HepG2 (cell line): ENCODE results near the gene ATP8A2. TPM values are rescaled to one million over a fixed set of nuclear protein-coding genes. Genes with fewer than 3 reads are reported as not detected.

Experiments used
- ATAC-seq: fragments of 200-7000 bp; cut with Tn5 transposase; 3 replicates; pipeline ENCODE4 v1.9.1; 2020; ENCODE audit warnings: mild to moderate bottlenecking, moderate library complexity
- BruUV-seq: library from RNA; stranded (reverse); fragments of 400-500 nt; replicated peaks from 2 replicates; lab custom pipeline; 2021; lab: Mats Ljungman, UMichigan
- CTCF ChIA-PET: fragments of 300-600 bp; formaldehyde crosslinking; extraction: SDS; loops from one replicate; lab custom pipeline; 2021; ENCODE audit warnings: low total read pairs, inconsistent platforms, low intra/inter-chr PET ratio; lab: Yijun Ruan, JAX
- POLR2A ChIA-PET: fragments of 350-600 bp; sonication (Branson Sonifier 250); formaldehyde crosslinking; loops from one replicate; lab custom pipeline; 2020; ENCODE audit warnings: antibody characterized with exemption, inconsistent platforms; lab: Yijun Ruan, JAX
- DNase-seq: peaks from one replicate; pipeline ENCODE4 v3.0.0-alpha.2; 2015; ENCODE audit warnings: low spot score
- FAIRE-seq: peaks from 3 replicates; lab custom pipeline; 2011; peaks lifted over from hg19 to GRCh38; lab: Jason Lieb, UNC
- H2AFZ ChIP-seq: one replicate; pipeline ENCODE4 v1.6.1; 2011; ENCODE audit warnings: low read length, inconsistent platforms
- H3K27ac ChIP-seq: fragments of 300-600 bp; 3 replicates; pipeline ENCODE4 v1.8.0; 2011; ENCODE audit warnings: mixed run types, mild to moderate bottlenecking, mixed read lengths, low read length, inconsistent platforms; ENCODE audit not compliant: insufficient read depth; ENCODE audit errors: extremely low read length
- H3K27me3 ChIP-seq, 2 experiments: fragments of 200-600 bp in 1 of 2; 2 replicates in 1 of 2; 3 replicates in 1 of 2; pipeline versions ENCODE4 v1.6.0 to v1.8.0; 2011; ENCODE audit warnings: low read length in 2 of 2, mild to moderate bottlenecking in 2 of 2, moderate library complexity in 2 of 2, inconsistent platforms in 1 of 2; ENCODE audit not compliant: insufficient read depth in 2 of 2, control insufficient read depth in 1 of 2
- H3K36me3 ChIP-seq, 2 experiments: fragments of 200-600 bp in 1 of 2; replicated peaks in 1 of 2; 2 replicates in 1 of 2; 3 replicates in 1 of 2; pipeline versions ENCODE4 v1.5.1 to v1.8.0; 2011; ENCODE audit warnings: low read length in 2 of 2, inconsistent platforms in 1 of 2; ENCODE audit not compliant: insufficient read depth in 2 of 2, control insufficient read depth in 1 of 2
- H3K4me1 ChIP-seq: 2 replicates; pipeline ENCODE4 v1.5.1; 2012; ENCODE audit warnings: low read length, inconsistent platforms; ENCODE audit not compliant: insufficient read depth
- H3K4me2 ChIP-seq: 2 replicates; pipeline ENCODE4 v1.6.0; 2011; ENCODE audit warnings: low read depth, low read length, inconsistent platforms
- H3K4me3 ChIP-seq, 3 experiments: fragments of 200-600 bp in 1 of 3; sonication (generic), shearing (Covaris generic) in 1 of 3; replicated peaks in 1 of 3; 2 replicates each; pipeline ENCODE4 v1.5.1; 2011 to 2016; ENCODE audit warnings: low read length in 3 of 3, inconsistent platforms in 2 of 3, low read depth in 2 of 3, mild to moderate bottlenecking in 2 of 3, control low read depth in 1 of 3, mixed read lengths in 1 of 3; ENCODE audit not compliant: insufficient read depth in 1 of 3
- H3K79me2 ChIP-seq: one replicate; pipeline ENCODE4 v1.6.1; 2011; ENCODE audit warnings: low read length, inconsistent platforms; ENCODE audit not compliant: insufficient read depth
- H3K9ac ChIP-seq: 2 replicates; pipeline ENCODE4 v1.6.0; 2011; ENCODE audit warnings: mild to moderate bottlenecking, low read depth, low read length, inconsistent platforms; ENCODE audit not compliant: insufficient read depth
- H3K9me3 ChIP-seq: 2 replicates; pipeline ENCODE4 v1.5.1; 2012; ENCODE audit warnings: mild to moderate bottlenecking, low read length
- H4K20me1 ChIP-seq: 2 replicates; pipeline ENCODE4 v1.6.0; 2011; ENCODE audit warnings: inconsistent platforms, mild to moderate bottlenecking, low read length, moderate library complexity; ENCODE audit not compliant: insufficient read depth
- EEA1 ChIP-seq: sonication (generic); formaldehyde crosslinking; IDR thresholded peaks from 2 replicates; pipeline ENCODE4 v1.5.1; 2020; ENCODE audit warnings: mild to moderate bottlenecking, missing genetic modification reagents, borderline replicate concordance
- ELF4 ChIP-seq: sonication (generic); formaldehyde crosslinking; IDR thresholded peaks from 2 replicates; pipeline ENCODE4 v1.5.0; 2020; ENCODE audit warnings: missing genetic modification reagents, mild to moderate bottlenecking, moderate library complexity, borderline replicate concordance
- ETV6 ChIP-seq: sonication (generic); formaldehyde crosslinking; conservative IDR thresholded peaks from 2 replicates; pipeline ENCODE4 v1.4.0; 2020; ENCODE audit warnings: missing genetic modification reagents
- KDM5B ChIP-seq: sonication (generic); formaldehyde crosslinking; IDR thresholded peaks from 2 replicates; pipeline ENCODE4 v1.4.0; 2020; ENCODE audit warnings: missing genetic modification reagents, mild to moderate bottlenecking, borderline replicate concordance
- MXD4 ChIP-seq: IDR thresholded peaks from 2 replicates; pipeline ENCODE4 v1.6.1; 2016; ENCODE audit warnings: mild to moderate bottlenecking, missing biosample characterization, missing genetic modification reagents
- NR2F1 ChIP-seq, 2 experiments: fragments of 450-650 bp in 1 of 2; formaldehyde crosslinking in 1 of 2; IDR thresholded peaks; 2 replicates each; pipeline versions ENCODE4 v1.5.0 to v1.6.1; 2016 to 2020; ENCODE audit warnings: mild to moderate bottlenecking in 1 of 2, missing compliant biosample characterization in 1 of 2, missing genetic modification reagents in 1 of 2, moderate library complexity in 1 of 2
- PAF1 ChIP-seq: IDR thresholded peaks from 2 replicates; pipeline ENCODE4 v1.6.1; 2016; ENCODE audit warnings: missing genetic modification reagents, missing compliant biosample characterization
- PRPF4 ChIP-seq: fragments of 200-400 bp; formaldehyde crosslinking; IDR thresholded peaks from 2 replicates; pipeline ENCODE4 v1.6.1; 2016; ENCODE audit warnings: low read length, low read depth; ENCODE audit not compliant: poor library complexity, severe bottlenecking
- SRSF1 ChIP-seq: fragments of 200-400 bp; formaldehyde crosslinking; optimal IDR thresholded peaks from 2 replicates; pipeline ENCODE3; 2017; ENCODE audit warnings: mild to moderate bottlenecking, low read depth, low read length, moderate library complexity
- ZBTB38 ChIP-seq: sonication (generic); formaldehyde crosslinking; IDR thresholded peaks from 2 replicates; pipeline ENCODE4 v1.5.1; 2020; ENCODE audit warnings: mild to moderate bottlenecking, missing genetic modification reagents
- ZC3H13 ChIP-seq: sonication (generic); formaldehyde crosslinking; IDR thresholded peaks from 2 replicates; pipeline ENCODE4 v1.8.1; 2023; ENCODE audit warnings: mild to moderate bottlenecking, missing genetic modification reagents, moderate library complexity
- ZNF12 ChIP-seq: sonication (generic); formaldehyde crosslinking; IDR thresholded peaks from 2 replicates; pipeline ENCODE4 v1.5.0; 2020; ENCODE audit warnings: missing genetic modification reagents
- ZNF225 ChIP-seq: sonication (generic); formaldehyde crosslinking; IDR thresholded peaks from 2 replicates; pipeline ENCODE4 v1.4.0; 2020; ENCODE audit warnings: mild to moderate bottlenecking, missing genetic modification reagents
- ZNF256 ChIP-seq: sonication (generic); formaldehyde crosslinking; conservative IDR thresholded peaks from 2 replicates; pipeline ENCODE4 v1.4.0; 2020; ENCODE audit warnings: missing genetic modification reagents
- ZNF782 ChIP-seq: sonication (generic); formaldehyde crosslinking; IDR thresholded peaks from 2 replicates; pipeline ENCODE4 v1.4.0; 2020; ENCODE audit warnings: missing genetic modification reagents, mild to moderate bottlenecking, borderline replicate concordance
- ZNF792 ChIP-seq: IDR thresholded peaks from 2 replicates; pipeline ENCODE4 v1.6.1; 2016
- ZNF83 ChIP-seq: sonication (generic); formaldehyde crosslinking; IDR thresholded peaks from 2 replicates; pipeline ENCODE4 v1.4.0; 2020; ENCODE audit warnings: missing genetic modification reagents, mild to moderate bottlenecking, borderline replicate concordance
- WGBS: methylation state at CpG from one replicate; pipeline ENCODE4 v1.1.6; 2017; ENCODE audit warnings: low lambda C conversion rate; 5-methylcytosine and 5-hydroxymethylcytosine counted together
- in situ Hi-C: cut with HindIII; loops from 2 replicates; pipeline ENCODE4 v1.10.0; 2017; ENCODE audit warnings: low pct_unique_long_range_greater_than_20kb; ENCODE audit not compliant: extremely low pct_ligation_motif_present
- intact Hi-C: fragments of 100-400 bp; cut with micrococcal nuclease; formaldehyde crosslinking; loops from one replicate; pipeline ENCODE4 v1.10.0; 2022; ENCODE audit not compliant: unreplicated experiment
- polyA plus RNA-seq, 8 experiments: library from polyadenylated mRNA; depleted of rRNA in 3 of 8; stranded (reverse) in 7 of 8; unstranded in 1 of 8; fragments of >200 nt; fragmentation: Illumina TruSeq in 4 of 8; extraction: Trizol in 4 of 8; gene quantifications; 2 replicates each; pipeline versions ENCODE4 v1.2.1 to v1.2.3, GENCODE V29; 2011 to 2016; ENCODE audit warnings: low read depth in 4 of 8, missing spikeins in 1 of 8, mixed read lengths in 1 of 8; ENCODE audit not compliant: insufficient read depth in 1 of 8
- total RNA-seq, 5 experiments: library from RNA; depleted of rRNA; stranded (reverse); fragments of >200 nt; fragmentation: Illumina TruSeq; extraction: Trizol; gene quantifications; 2 replicates each; pipeline ENCODE4 v1.2.3, GENCODE V29; 2016; ENCODE audit warnings: low read depth in 1 of 5
- TF ChIP-seq, protein P1 (sequence below): sonication (generic); formaldehyde crosslinking; IDR thresholded peaks from 2 replicates; pipeline ENCODE4 v1.5.0; 2020; ENCODE audit warnings: mild to moderate bottlenecking, missing genetic modification reagents, borderline replicate concordance

The ATP8A2 gene
- total and polyA plus RNA-seq, 2 of the 13 experiments (the other 11 are each of a cell fraction or from before 2014, with no cell fraction given), result 0.09 TPM; not detected in 1

DNA sequence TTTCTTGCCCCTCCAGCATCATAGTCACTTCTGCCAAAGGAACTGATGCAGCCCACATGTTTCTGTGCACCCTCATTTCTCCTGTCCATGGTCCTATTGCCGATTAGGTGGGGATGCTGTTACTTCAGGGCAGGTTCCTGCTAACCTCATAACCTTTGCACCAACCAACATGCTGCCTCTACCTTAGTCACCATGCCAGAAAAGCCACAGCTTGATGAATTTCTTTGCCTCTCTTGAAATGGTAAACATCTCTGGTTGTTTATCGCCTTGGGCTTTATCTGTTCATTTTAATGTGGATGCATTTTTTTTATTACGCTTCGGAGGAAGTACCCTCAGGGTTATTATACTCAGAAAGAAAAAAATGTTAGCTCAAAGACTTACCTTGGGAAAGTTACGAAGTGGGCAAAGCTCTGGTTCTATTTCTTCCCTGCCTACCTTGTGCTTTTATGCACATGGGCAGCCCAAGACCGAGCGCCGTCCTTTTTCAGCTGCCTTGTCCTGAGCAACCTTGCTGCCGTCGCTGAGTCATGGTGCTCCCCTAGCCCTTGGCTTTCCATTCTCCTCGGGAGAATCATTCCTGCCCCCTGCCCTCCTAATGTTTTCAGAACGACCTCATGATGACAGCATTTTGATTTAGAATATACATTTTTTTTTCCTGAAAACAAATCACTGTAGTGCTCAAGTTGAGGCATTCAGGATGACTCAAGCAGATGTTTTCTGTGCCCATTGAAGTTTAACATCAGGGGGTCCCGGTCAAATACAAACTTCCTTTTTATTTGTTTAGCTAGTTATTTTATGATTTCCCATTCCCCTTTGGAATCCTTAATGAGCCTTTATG, 400.1 kb downstream of the ATP8A2 start:
- Histone ChIP-seq H3K36me3 (no peaks in the 10 kb centered on the region), H2AFZ (no peak overlapping the region), H3K27me3 (no peaks in the 10 kb centered on the region; a peak in 1 of 5 replicates), H3K79me2 (no peaks in the 10 kb centered on the region), H3K4me3 (no peak overlapping the region), H3K4me2 (no peak overlapping the region), H3K9ac (no peak overlapping the region), H3K4me1 (no peaks in the 10 kb centered on the region), H3K9me3 (no peaks in the 10 kb centered on the region), H3K27ac (no peak overlapping the region), H4K20me1 (no peaks in the 10 kb centered on the region)
- no peak for DNase-seq
- 39% methylated on average over 12 of the region's 13 CpGs for WGBS
- FAIRE-seq, result no peak
- POLR2A ChIA-PET, result no interaction called here
- ATAC-seq, result no peak
- in situ Hi-C loops (no loop called here), intact Hi-C loops (no loop called here)
- CTCF ChIA-PET, result no interaction called here
- BruUV-seq, result no TSS peak
- no peak for TF ChIP-seq SRSF1
- no peak for TF ChIP-seq ZC3H13 (CRISPR knock-in tag)
- TF ChIP-seq, protein P1, sequence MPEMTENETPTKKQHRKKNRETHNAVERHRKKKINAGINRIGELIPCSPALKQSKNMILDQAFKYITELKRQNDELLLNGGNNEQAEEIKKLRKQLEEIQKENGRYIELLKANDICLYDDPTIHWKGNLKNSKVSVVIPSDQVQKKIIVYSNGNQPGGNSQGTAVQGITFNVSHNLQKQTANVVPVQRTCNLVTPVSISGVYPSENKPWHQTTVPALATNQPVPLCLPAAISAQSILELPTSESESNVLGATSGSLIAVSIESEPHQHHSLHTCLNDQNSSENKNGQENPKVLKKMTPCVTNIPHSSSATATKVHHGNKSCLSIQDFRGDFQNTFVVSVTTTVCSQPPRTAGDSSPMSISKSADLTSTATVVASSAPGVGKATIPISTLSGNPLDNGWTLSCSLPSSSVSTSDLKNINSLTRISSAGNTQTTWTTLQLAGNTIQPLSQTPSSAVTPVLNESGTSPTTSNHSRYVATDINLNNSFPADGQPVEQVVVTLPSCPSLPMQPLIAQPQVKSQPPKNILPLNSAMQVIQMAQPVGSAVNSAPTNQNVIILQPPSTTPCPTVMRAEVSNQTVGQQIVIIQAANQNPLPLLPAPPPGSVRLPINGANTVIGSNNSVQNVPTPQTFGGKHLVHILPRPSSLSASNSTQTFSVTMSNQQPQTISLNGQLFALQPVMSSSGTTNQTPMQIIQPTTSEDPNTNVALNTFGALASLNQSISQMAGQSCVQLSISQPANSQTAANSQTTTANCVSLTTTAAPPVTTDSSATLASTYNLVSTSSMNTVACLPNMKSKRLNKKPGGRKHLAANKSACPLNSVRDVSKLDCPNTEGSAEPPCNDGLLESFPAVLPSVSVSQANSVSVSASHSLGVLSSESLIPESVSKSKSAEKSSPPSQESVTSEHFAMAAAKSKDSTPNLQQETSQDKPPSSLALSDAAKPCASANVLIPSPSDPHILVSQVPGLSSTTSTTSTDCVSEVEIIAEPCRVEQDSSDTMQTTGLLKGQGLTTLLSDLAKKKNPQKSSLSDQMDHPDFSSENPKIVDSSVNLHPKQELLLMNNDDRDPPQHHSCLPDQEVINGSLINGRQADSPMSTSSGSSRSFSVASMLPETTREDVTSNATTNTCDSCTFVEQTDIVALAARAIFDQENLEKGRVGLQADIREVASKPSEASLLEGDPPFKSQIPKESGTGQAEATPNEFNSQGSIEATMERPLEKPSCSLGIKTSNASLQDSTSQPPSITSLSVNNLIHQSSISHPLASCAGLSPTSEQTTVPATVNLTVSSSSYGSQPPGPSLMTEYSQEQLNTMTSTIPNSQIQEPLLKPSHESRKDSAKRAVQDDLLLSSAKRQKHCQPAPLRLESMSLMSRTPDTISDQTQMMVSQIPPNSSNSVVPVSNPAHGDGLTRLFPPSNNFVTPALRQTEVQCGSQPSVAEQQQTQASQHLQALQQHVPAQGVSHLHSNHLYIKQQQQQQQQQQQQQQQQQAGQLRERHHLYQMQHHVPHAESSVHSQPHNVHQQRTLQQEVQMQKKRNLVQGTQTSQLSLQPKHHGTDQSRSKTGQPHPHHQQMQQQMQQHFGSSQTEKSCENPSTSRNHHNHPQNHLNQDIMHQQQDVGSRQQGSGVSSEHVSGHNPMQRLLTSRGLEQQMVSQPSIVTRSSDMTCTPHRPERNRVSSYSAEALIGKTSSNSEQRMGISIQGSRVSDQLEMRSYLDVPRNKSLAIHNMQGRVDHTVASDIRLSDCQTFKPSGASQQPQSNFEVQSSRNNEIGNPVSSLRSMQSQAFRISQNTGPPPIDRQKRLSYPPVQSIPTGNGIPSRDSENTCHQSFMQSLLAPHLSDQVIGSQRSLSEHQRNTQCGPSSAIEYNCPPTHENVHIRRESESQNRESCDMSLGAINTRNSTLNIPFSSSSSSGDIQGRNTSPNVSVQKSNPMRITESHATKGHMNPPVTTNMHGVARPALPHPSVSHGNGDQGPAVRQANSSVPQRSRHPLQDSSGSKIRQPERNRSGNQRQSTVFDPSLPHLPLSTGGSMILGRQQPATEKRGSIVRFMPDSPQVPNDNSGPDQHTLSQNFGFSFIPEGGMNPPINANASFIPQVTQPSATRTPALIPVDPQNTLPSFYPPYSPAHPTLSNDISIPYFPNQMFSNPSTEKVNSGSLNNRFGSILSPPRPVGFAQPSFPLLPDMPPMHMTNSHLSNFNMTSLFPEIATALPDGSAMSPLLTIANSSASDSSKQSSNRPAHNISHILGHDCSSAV (CRISPR knock-in tag), result no peak
- TF ChIP-seq ZNF12 (CRISPR knock-in tag), result no peak
- TF ChIP-seq NR2F1 (CRISPR knock-in tag; IDR thresholded peaks at IDR 0.05), result no peak
- TF ChIP-seq ELF4 (CRISPR knock-in tag), result no peak
- TF ChIP-seq PRPF4, result no peak
- no peak for TF ChIP-seq ETV6
- no peak for TF ChIP-seq PAF1
- TF ChIP-seq ZNF256, result no peak
- TF ChIP-seq MXD4 (CRISPR knock-in tag), result no peak
- no peak for TF ChIP-seq ZNF83 (CRISPR knock-in tag)
- no peak for TF ChIP-seq KDM5B (CRISPR knock-in tag)
- no peak for TF ChIP-seq ZBTB38 (CRISPR knock-in tag)
- no peak for TF ChIP-seq ZNF225
- TF ChIP-seq ZNF792 (CRISPR knock-in tag), result no peak
- no peak for TF ChIP-seq EEA1 (CRISPR knock-in tag)
- no peak for TF ChIP-seq ZNF782 (CRISPR knock-in tag)
